Measurements from ENCODE around the gene PSAPL1. TPM values are rescaled to one million over a fixed set of nuclear protein-coding genes. Genes with fewer than 3 reads are reported as not detected.

The PSAPL1 gene
- polyA plus RNA-seq, 1 of the 3 experiments (the other 2 are of a cell fraction): 0.03 TPM

DNA sequence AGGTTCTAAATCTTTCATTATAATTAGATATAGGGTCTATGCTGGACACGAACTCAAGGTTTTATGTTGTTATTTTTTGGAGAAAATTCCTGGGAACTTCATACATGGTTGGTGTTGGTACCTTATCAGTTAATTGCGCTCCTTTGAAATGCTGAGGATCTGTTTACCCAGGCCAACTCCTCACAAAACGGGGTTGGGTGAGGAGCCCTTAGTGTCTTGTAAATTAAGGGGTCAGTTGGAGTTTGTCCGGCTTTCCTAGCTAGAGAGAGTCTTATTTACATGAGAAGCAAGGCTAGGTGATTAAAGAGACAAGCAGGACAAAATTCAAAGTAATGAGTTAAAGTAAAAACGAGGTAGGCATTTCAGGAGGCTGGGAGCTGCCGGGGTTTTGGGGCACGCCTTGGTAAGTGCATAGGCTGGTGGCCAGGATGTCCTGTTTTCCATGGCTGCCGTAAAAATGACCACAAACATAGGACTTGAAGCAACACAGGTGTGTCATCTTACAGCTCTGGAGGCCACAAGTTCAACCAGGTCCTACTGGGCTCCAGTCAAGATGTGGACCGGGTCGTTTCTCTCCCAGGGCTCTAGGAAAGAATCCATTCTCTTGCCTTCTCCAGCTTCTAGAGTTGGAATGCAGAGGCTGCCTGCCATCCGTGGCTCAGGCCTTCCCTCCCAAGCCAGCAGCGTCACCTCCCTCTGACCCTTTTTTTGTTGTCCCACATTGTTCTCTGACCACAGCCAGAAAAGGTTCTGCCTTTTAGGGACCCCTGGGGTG lies 19.8 kb downstream of the PSAPL1 start (continued):
- TF ChIP-seq NFIC (IDR thresholded peaks at IDR 0.05; ENCODE audit: borderline replicate concordance): no peak
- no peak for TF ChIP-seq NRF1 (IDR thresholded peaks at IDR 0.05; ENCODE audit: low read depth, low read length)
- no peak for TF ChIP-seq GATA2 (CRISPR knock-in tag; IDR thresholded peaks at IDR 0.05)

DNA sequence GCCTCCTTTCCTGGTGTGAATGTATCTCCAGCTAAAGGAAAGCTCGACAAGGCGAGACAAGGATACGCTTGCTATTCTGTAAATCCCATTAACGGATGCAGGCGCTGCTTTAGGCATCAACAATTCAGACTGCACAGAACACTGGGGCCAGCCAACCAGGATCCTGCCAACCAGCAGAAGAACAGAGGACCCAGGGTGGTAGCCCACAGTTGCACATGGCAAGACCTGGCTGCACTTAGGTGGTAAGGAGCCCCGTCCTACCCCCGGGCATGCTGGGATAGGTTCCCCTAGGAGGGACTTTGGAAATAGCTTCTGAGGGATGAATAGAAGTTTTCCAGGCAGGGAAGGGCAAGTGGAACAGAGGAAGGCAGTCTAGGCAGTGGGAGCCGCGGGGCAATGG lies 20.7 kb downstream of the PSAPL1 start:
- Histone ChIP-seq H3F3A (replicated peaks; ENCODE audit: insufficient read depth) (no peaks in the 10 kb centered on the region), H2AFZ (ENCODE audit: low read depth) (no peak overlapping the region), H3K79me2 (ENCODE audit: insufficient read depth) (no peaks in the 10 kb centered on the region), H3K9me3 (no peaks in the 10 kb centered on the region), H3K36me3 (replicated peaks in 1 of 2; ENCODE audit: control insufficient read depth in 1 of 2, insufficient read depth in 2 of 2, low read length in 1 of 2) (no peaks in the 10 kb centered on the region), H3K4me3 (ENCODE audit: low read depth in 2 of 2, low read length in 1 of 2) (no peak overlapping the region), H3K4me2 (no peak overlapping the region), H4K20me1 (ENCODE audit: insufficient read depth) (no peaks in the 10 kb centered on the region), H3K9ac (no peak overlapping the region), H3K27ac (ENCODE audit: low read depth in 2 of 2, low read length in 1 of 2) (no peak overlapping the region), H3K4me1 (ENCODE audit: control insufficient read depth in 1 of 2, insufficient read depth in 2 of 2, low read depth in 1 of 2, low read length in 1 of 2) (peaks cover 0 to 14% of the 10 kb centered on the region in 2 experiments; a peak in 1 of 4 replicates), H3K27me3 (ENCODE audit: insufficient read depth) (no peaks in the 10 kb centered on the region), H3K9me2 (no peaks in the 10 kb centered on the region)
- no peak for TF ChIP-seq TAF1 (IDR thresholded peaks at IDR 0.05; ENCODE audit: borderline replicate concordance, low read depth, low read length)
- no peak for TF ChIP-seq TEAD4 (IDR thresholded peaks at IDR 0.05; ENCODE audit: borderline replicate concordance, insufficient read depth)
- no peak for TF ChIP-seq MXI1 (IDR thresholded peaks at IDR 0.05; ENCODE audit: low read depth, low read length)
- TF ChIP-seq RFX5 (IDR thresholded peaks at IDR 0.05; ENCODE audit: low read length): no peak
- no peak for TF ChIP-seq GATA2 (CRISPR knock-in tag; IDR thresholded peaks at IDR 0.05)
- TF ChIP-seq TCF12 (IDR thresholded peaks at IDR 0.05): no peak
- no peak for TF ChIP-seq GABPA (IDR thresholded peaks at IDR 0.05; ENCODE audit: low read depth)
- TF ChIP-seq, protein P1, sequence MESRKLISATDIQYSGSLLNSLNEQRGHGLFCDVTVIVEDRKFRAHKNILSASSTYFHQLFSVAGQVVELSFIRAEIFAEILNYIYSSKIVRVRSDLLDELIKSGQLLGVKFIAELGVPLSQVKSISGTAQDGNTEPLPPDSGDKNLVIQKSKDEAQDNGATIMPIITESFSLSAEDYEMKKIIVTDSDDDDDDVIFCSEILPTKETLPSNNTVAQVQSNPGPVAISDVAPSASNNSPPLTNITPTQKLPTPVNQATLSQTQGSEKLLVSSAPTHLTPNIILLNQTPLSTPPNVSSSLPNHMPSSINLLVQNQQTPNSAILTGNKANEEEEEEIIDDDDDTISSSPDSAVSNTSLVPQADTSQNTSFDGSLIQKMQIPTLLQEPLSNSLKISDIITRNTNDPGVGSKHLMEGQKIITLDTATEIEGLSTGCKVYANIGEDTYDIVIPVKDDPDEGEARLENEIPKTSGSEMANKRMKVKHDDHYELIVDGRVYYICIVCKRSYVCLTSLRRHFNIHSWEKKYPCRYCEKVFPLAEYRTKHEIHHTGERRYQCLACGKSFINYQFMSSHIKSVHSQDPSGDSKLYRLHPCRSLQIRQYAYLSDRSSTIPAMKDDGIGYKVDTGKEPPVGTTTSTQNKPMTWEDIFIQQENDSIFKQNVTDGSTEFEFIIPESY (IDR thresholded peaks at IDR 0.05; ENCODE audit: borderline replicate concordance, low read depth): no peak
- TF ChIP-seq YY1 (IDR thresholded peaks at IDR 0.05; ENCODE audit: low read depth): no peak
- TF ChIP-seq MEF2A (IDR thresholded peaks at IDR 0.05; ENCODE audit: borderline replicate concordance, low read depth): no peak
- WGBS (ENCODE audit: low lambda C conversion rate): 74% methylated on average over 9 of the region's 9 CpGs
- peak; percentile 5 for DNase-seq
- POLR2A ChIA-PET: no interaction called here
- CTCF ChIA-PET: interaction anchor here (0.6 to 1.4 kb wide), 2 partner anchors 15 to 257 kb away, joined by 3 to 4 read pairs; no protein-coding TSS in a partner anchor

DNA sequence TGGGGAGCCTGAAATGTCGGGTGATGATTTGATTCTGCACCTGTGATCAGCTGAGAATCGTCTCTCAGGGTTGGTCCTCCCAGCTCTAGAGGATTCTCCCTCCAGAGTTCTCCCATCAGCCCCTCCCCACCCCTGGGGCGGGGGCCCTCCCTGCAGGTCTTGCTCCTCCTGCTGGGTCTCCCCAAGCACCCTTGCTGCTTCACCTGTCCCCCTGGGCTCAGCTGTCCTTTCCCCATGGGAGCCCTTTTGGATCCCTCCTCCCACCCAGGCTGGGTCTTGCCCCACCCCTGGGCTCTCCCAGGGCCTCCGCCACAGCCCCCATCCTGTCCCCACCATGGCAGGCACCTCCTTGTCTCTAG lies 22.2 kb downstream of the PSAPL1 start:
- 26% methylated on average over 3 of the region's 4 CpGs for WGBS (ENCODE audit: low lambda C conversion rate)
- H3K4me3 ChIP-seq (ENCODE audit: low read depth in 2 of 2, low read length in 1 of 2): no peak overlapping the region

More for the DNA sequence above, 22.2 kb downstream of the PSAPL1 start:
- peak; percentile 19 for DNase-seq
- TF ChIP-seq YY1 (IDR thresholded peaks at IDR 0.05; ENCODE audit: low read depth) (no peak), USF1 (IDR thresholded peaks at IDR 0.05; ENCODE audit: borderline replicate concordance, low read depth) (no peak), SIN3A (IDR thresholded peaks at IDR 0.05; ENCODE audit: borderline replicate concordance, low read depth, low read length) (no peak), FOSL2 (IDR thresholded peaks at IDR 0.05; ENCODE audit: borderline replicate concordance, low read depth) (no peak), RCOR1 (IDR thresholded peaks at IDR 0.05; ENCODE audit: low read length) (no peak), POLR2AphosphoS5 (IDR thresholded peaks at IDR 0.05; ENCODE audit: low read depth, low read length) (no peak), CHD2 (IDR thresholded peaks at IDR 0.05; ENCODE audit: low read length, partially characterized antibody) (no peak)
- Histone ChIP-seq H3K9me2 (no peaks in the 10 kb centered on the region), H3K9me3 (peaks cover 7% of the 10 kb centered on the region), H3K27me3 (ENCODE audit: insufficient read depth) (no peaks in the 10 kb centered on the region), H3K79me2 (ENCODE audit: insufficient read depth) (no peaks in the 10 kb centered on the region), H3K4me1 (ENCODE audit: control insufficient read depth in 1 of 2, insufficient read depth in 2 of 2, low read depth in 1 of 2, low read length in 1 of 2) (peaks cover 0 to 14% of the 10 kb centered on the region in 2 experiments; a peak in 1 of 4 replicates), H4K20me1 (ENCODE audit: insufficient read depth) (no peaks in the 10 kb centered on the region), H3K9ac (no peak overlapping the region), H3K4me2 (no peak overlapping the region), H3F3A (replicated peaks; ENCODE audit: insufficient read depth) (no peaks in the 10 kb centered on the region), H3K27ac (ENCODE audit: low read depth in 2 of 2, low read length in 1 of 2) (no peak overlapping the region; a peak in 1 of 4 replicates), H2AFZ (ENCODE audit: low read depth) (no peak overlapping the region), H3K36me3 (replicated peaks in 1 of 2; ENCODE audit: control insufficient read depth in 1 of 2, insufficient read depth in 2 of 2, low read length in 1 of 2) (no peaks in the 10 kb centered on the region)
- ChIA-PET POLR2A (no interaction called here), CTCF (interaction anchor here (0.9 to 1.4 kb wide), 3 partner anchors 15 to 307 kb away, joined by 3 to 6 read pairs (median 4); no protein-coding TSS in a partner anchor)
